Body of pancreas (tissue), 4 donors: ENCODE data around the gene CSRNP2.

Source experiments
- CTCF ChIP-seq, 7 experiments: fragments of 450-650 bp in 4 of 7; fragments of 200-600 bp in 3 of 7; sonication (generic) in 3 of 7; IDR thresholded peaks; one replicate each; pipeline ENCODE4 v1.5.1; 2016 to 2019; ENCODE audit warnings: antibody characterized with exemption in 7 of 7
- POLR2A ChIP-seq, 3 donors: fragments of 450-650 bp; IDR thresholded peaks; one replicate each; pipeline ENCODE4 v1.6.1; 2016; ENCODE audit warnings: antibody characterized with exemption in 3 of 3, mild to moderate bottlenecking in 2 of 3

GRCh38 chr12:51065530-51065929 lies 17.9 kb downstream of the CSRNP2 start:
- TF ChIP-seq CTCF (IDR thresholded peaks at IDR 0.05) (no peak), POLR2A (IDR thresholded peaks at IDR 0.05) (no peak)
